Hematopoietic multipotent progenitor cell treated with erythropoietin and hydrocortisone succinate and interleukin-3 and kit ligand, for 15 days (in vitro differentiated cells): Measurements from ENCODE around the gene HOXC9.
A peak's percentile ranks its signal among the peaks of the same experiment; 100 is the strongest.

ENCODE experiments used
- DNase-seq: peaks from one replicate; pipeline ENCODE4 v3.0.0-alpha.2; 2015; ENCODE audit warnings: low spot score

Gene HOXC9

GRCh38 chr12:54028314-54029201 is 28.6 kb downstream of the HOXC9 start, which contains the start of gene HOXC6:
TSS of gene HOXC6 (plus strand) at chr12:54028440. CDS start at chr12:54028522, 82 bp downstream.
- DNase-seq = no peak

GRCh38 chr12:54029529-54030441 is 29.8 kb downstream of the HOXC9 start:
- DNase-seq = no peak

- no peak for DNase-seq
These were observed 30.5 kb downstream of the HOXC9 start for GRCh38 chr12:54030442-54030801.

GRCh38 chr12:54030889-54031471 is 31.0 kb downstream of the HOXC9 start:
- no peak for DNase-seq

GRCh38 chr12:54031480-54031879 is 31.5 kb downstream of the HOXC9 start:
- DNase-seq = no peak

- no peak for DNase-seq
These were observed 32.2 kb downstream of the HOXC9 start for GRCh38 chr12:54032086-54032619.

- DNase-seq = peak; percentile 51
These were observed 32.7 kb downstream of the HOXC9 start, which contains the start of gene HOXC5 for GRCh38 chr12:54032627-54033100. TSS of gene HOXC5 (plus strand) at chr12:54033050. CDS start at chr12:54033123, 73 bp downstream.

GRCh38 chr12:54033106-54033979 is 33.4 kb downstream of the HOXC9 start:
- no peak for DNase-seq

- no peak for DNase-seq
These were observed 34.2 kb downstream of the HOXC9 start for GRCh38 chr12:54033980-54034784.

GRCh38 chr12:54034785-54035310 is 34.9 kb downstream of the HOXC9 start:
- no peak for DNase-seq

GRCh38 chr12:54035568-54036264 is 35.8 kb downstream of the HOXC9 start:
- DNase-seq = no peak

- DNase-seq = no peak
These were observed 36.8 kb downstream of the HOXC9 start for GRCh38 chr12:54036620-54037359.

- no peak for DNase-seq
These were observed 37.7 kb downstream of the HOXC9 start for GRCh38 chr12:54037360-54038283.

- no peak for DNase-seq
These were observed 38.4 kb downstream of the HOXC9 start for GRCh38 chr12:54038284-54038870.

GRCh38 chr12:54038871-54039414 is 39.0 kb downstream of the HOXC9 start:
- DNase-seq = no peak

GRCh38 chr12:54039417-54040147 is 39.6 kb downstream of the HOXC9 start:
- no peak for DNase-seq
